Endometrial microvascular endothelial cells (primary cell): ENCODE results near the gene S100A1. TPM values are rescaled to one million over a fixed set of nuclear protein-coding genes. Genes with fewer than 3 reads are reported as not detected.
"Not testable (repeated sequence)": the region's sequence is repeated elsewhere in the genome, so short reads cannot be mapped to it uniquely, and the experiment has no call there.

ENCODE experiments used
- in situ Hi-C: cut with HindIII; loops from 2 replicates; pipeline ENCODE4 v1.10.0; 2017; ENCODE audit warnings: low sequenced_read_pairs, low pct_unique_long_range_greater_than_20kb; ENCODE audit errors: inconsistent ontology term
- total RNA-seq: library from RNA; depleted of rRNA; stranded (reverse); fragments of >200 nt; gene quantifications from one replicate; pipeline ENCODE4 v1.2.3, GENCODE V29; 2015; ENCODE audit errors: inconsistent ontology term

S100A1 gene
- total RNA-seq, 1 donor from 2014 or later = not detected

GRCh38 chr1:153670859-153671627 lies 42.8 kb downstream of the S100A1 start, which contains the start of gene ILF2:
ILF2 (minus strand) TSS chr1:153670993; CDS start chr1:153670922, 71 bp downstream.
- in situ Hi-C loops = no loop called here

GRCh38 chr1:153671628-153672353 lies 43.6 kb downstream of the S100A1 start:
- in situ Hi-C loops = not testable (repeated sequence)

DNA sequence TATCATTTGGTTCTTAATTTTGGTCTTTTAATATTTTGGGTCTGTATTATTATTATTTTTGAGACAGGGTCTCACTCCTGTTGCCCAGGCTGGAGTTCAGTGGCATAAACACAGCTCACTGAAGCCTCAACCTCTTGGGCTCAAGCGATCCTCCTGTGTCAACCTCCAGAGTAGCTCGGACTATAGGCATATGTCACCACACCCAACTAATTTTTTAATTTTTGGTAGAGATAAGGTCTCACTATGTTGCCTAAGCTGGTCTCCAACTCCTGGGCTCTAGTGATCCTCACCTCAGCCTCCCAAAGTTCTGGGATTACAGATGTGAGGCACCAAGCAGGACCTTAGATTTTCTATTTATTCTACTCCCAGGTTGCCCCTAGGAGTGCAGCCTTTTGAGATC lies 45.3 kb downstream of the S100A1 start:
- in situ Hi-C loops = no loop called here

DNA sequence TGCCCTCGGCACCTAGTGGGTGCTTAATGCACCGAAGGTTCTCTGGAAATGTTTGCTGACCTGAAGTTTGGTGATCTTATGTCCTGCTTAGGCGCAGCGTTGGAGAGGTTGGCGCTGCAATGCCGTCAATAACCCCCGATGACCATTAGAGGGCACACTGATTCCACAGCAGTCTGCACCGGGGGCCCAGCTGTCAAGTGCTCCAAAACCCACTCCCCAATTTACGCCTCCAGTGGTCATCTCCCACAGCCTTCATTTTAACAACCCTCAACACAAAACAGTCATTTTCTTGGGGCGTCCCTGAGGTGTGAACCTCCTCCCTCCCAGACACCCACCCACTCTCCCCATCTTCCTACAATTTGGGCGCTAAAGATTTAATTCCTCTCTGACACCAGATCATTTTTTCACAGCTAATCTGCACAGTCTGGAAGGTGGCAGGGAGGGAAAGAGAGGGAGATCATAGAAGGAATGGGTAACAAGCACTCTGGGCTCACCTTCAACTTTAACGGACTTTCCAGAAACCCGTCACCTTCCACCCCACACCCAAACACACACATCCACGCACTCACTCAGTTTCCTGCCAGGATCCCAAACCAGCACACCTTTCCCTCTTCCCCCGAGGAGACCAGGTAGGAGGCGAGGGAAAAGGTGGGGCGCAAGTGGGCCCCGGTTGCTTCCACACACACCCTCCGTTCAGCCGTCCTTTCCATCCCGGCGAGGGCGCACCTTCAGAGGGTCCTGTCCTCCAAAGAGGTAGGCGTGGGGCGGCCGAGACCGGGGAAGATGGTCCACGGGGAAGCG lies 49.7 kb downstream of the S100A1 start:
- in situ Hi-C loops = no loop called here

DNA sequence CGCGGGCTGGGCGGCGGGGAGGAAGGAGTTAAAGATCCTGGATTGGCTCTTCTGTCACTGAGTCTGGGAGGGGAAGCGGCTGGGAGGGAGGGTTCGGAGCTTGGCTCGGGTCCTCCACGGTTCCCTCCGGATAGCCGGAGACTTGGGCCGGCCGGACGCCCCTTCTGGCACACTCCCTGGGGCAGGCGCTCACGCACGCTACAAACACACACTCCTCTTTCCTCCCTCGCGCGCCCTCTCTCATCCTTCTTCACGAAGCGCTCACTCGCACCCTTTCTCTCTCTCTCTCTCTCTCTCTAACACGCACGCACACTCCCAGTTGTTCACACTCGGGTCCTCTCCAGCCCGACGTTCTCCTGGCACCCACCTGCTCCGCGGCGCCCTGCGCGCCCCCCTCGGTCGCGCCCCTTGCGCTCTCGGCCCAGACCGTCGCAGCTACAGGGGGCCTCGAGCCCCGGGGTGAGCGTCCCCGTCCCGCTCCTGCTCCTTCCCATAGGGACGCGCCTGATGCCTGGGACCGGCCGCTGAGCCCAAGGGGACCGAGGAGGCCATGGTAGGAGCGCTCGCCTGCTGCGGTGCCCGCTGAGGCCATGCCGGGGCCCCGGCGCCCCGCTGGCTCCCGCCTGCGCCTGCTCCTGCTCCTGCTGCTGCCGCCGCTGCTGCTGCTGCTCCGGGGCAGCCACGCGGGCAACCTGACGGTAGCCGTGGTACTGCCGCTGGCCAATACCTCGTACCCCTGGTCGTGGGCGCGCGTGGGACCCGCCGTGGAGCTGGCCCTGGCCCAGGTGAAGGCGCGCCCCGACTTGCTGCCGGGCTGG lies 50.5 kb downstream of the S100A1 start, which contains the start of gene NPR1:
Gene NPR1, plus strand, starts transcription at position 170 of the 818 bp plus-strand sequence. Its CDS starts 421 bp downstream, at position 591.
- in situ Hi-C loops = no loop called here

- in situ Hi-C loops = no loop called here
These were observed 51.3 kb downstream of the S100A1 start for GRCh38 chr1:153679337-153680119.

GRCh38 chr1:153680120-153680403 lies 51.8 kb downstream of the S100A1 start:
- in situ Hi-C loops = no loop called here

Other genes with a start within 250 kb of the S100A1 start
- gene S100A8, start 237.4 kb upstream of the S100A1 start, total RNA-seq = not detected
- gene S100A7A, start 211.9 kb upstream of the S100A1 start, total RNA-seq = not detected
- not detected for gene S100A7, start 167.8 kb upstream of the S100A1 start, total RNA-seq
- gene S100A6, start 92.4 kb upstream of the S100A1 start, total RNA-seq = 690 TPM
- gene S100A5, start 87.5 kb upstream of the S100A1 start, total RNA-seq = not detected
- gene S100A4, start 82.6 kb upstream of the S100A1 start, total RNA-seq = 9.4 TPM
- gene S100A3, start 79.2 kb upstream of the S100A1 start, total RNA-seq = 3.7 TPM
- 3.5 TPM for gene S100A2, start 62.6 kb upstream of the S100A1 start, total RNA-seq
- 892 TPM for gene S100A16, start 15.3 kb upstream of the S100A1 start, total RNA-seq
- not detected for gene S100A14, start 12.1 kb upstream of the S100A1 start, total RNA-seq
- gene S100A13, start 929 bp upstream of the S100A1 start, total RNA-seq = 75.1 TPM
- gene CHTOP, start 5.6 kb downstream of the S100A1 start, total RNA-seq = 28.2 TPM
- gene SNAPIN, start 30.3 kb downstream of the S100A1 start, total RNA-seq = 68.6 TPM
- gene ILF2, start 42.6 kb downstream of the S100A1 start, total RNA-seq = 320 TPM
- gene NPR1, start 50.3 kb downstream of the S100A1 start, total RNA-seq = 2.6 TPM
- 21.0 TPM for gene INTS3, start 99.6 kb downstream of the S100A1 start, total RNA-seq
- 18.0 TPM for gene SLC27A3, start 147.0 kb downstream of the S100A1 start, total RNA-seq